Hepatocyte (in vitro differentiated cells): ENCODE measurements around the gene PPP1R3G. TPM values are rescaled to one million over a fixed set of nuclear protein-coding genes. Genes with fewer than 3 reads are reported as not detected.

Source experiments
- DNase-seq: peaks from one replicate; pipeline ENCODE4 v3.0.0-alpha.2; 2016; ENCODE audit warnings: low spot score
- H2AFZ ChIP-seq: fragments of 200-600 bp; sonication (generic); 2 replicates; pipeline ENCODE4 v1.6.0; 2016; ENCODE audit warnings: antibody characterized with exemption, mild to moderate bottlenecking
- H3K27ac ChIP-seq: fragments of 200-600 bp; sonication (generic); 2 replicates; pipeline ENCODE4 v1.5.1; 2016; ENCODE audit warnings: mild to moderate bottlenecking
- H3K27me3 ChIP-seq: fragments of 200-600 bp; sonication (generic); 2 replicates; pipeline ENCODE4 v1.6.1; 2016
- H3K36me3 ChIP-seq: fragments of 200-600 bp; sonication (generic); replicated peaks from 2 replicates; pipeline ENCODE4 v1.5.1; 2016; ENCODE audit warnings: low read depth; ENCODE audit not compliant: insufficient read depth
- H3K4me1 ChIP-seq: fragments of 200-600 bp; sonication (generic); 2 replicates; pipeline ENCODE4 v1.5.1; 2016; ENCODE audit warnings: mild to moderate bottlenecking, moderate library complexity; ENCODE audit not compliant: insufficient read depth
- H3K4me2 ChIP-seq: fragments of 200-600 bp; sonication (generic); 2 replicates; pipeline ENCODE4 v1.6.0; 2016
- H3K4me3 ChIP-seq: fragments of 200-600 bp; sonication (generic); 2 replicates; pipeline ENCODE4 v1.5.1; 2016; ENCODE audit warnings: mild to moderate bottlenecking
- H3K79me2 ChIP-seq: fragments of 200-600 bp; sonication (generic); 2 replicates; pipeline ENCODE4 v1.6.0; 2017; ENCODE audit warnings: mild to moderate bottlenecking
- H3K9me2 ChIP-seq: fragments of 200-600 bp; sonication (generic); replicated peaks from 2 replicates; pipeline ENCODE4 v1.6.0; 2017; ENCODE audit warnings: mild to moderate bottlenecking; ENCODE audit not compliant: insufficient read depth
- H3K9me3 ChIP-seq: fragments of 200-600 bp; sonication (generic); 2 replicates; pipeline ENCODE4 v1.5.1; 2016; ENCODE audit warnings: low read depth, mild to moderate bottlenecking
- H4K20me1 ChIP-seq: fragments of 200-600 bp; sonication (generic); 2 replicates; pipeline ENCODE4 v1.6.0; 2016; ENCODE audit warnings: mild to moderate bottlenecking; ENCODE audit not compliant: insufficient read depth, poor library complexity, severe bottlenecking
- EZH2 ChIP-seq: fragments of 200-600 bp; sonication (generic); IDR thresholded peaks from 2 replicates; pipeline ENCODE4 v1.6.1; 2016; ENCODE audit warnings: antibody characterized with exemption, mild to moderate bottlenecking, borderline replicate concordance
- EZH2phosphoT487 ChIP-seq: fragments of 200-600 bp; sonication (generic); IDR thresholded peaks from one replicate; pipeline ENCODE4 v1.6.1; 2018; ENCODE audit warnings: antibody characterized with exemption, mild to moderate bottlenecking, low read depth, moderate library complexity; ENCODE audit not compliant: unreplicated experiment, severe bottlenecking
- WGBS: methylation state at CpG from one replicate; pipeline ENCODE4 v1.1.6; 2016; ENCODE audit warnings: low lambda C conversion rate; ENCODE audit errors: missing lambda C conversion rate; 5-methylcytosine and 5-hydroxymethylcytosine counted together
- polyA plus RNA-seq: library from polyadenylated mRNA; unstranded; fragments of >200 nt; fragmentation: Nextera tagmentation; extraction: Ambion mirVana; gene quantifications from 2 replicates; pipeline ENCODE4 v1.2.1, GENCODE V29; 2016
- total RNA-seq: library from RNA; depleted of rRNA; stranded (reverse); fragments of >200 nt; gene quantifications from 2 replicates; pipeline ENCODE4 v1.2.3, GENCODE V29; 2014
- TF ChIP-seq, protein P1 (sequence below): fragments of 200-600 bp; sonication (generic); IDR thresholded peaks from 2 replicates; pipeline ENCODE4 v1.5.1; 2016; ENCODE audit warnings: antibody characterized with exemption, mild to moderate bottlenecking; ENCODE audit not compliant: poor library complexity

The PPP1R3G gene
- total and polyA plus RNA-seq, 2 experiments from 2014 or later = 0.47 to 0.82 TPM

DNA sequence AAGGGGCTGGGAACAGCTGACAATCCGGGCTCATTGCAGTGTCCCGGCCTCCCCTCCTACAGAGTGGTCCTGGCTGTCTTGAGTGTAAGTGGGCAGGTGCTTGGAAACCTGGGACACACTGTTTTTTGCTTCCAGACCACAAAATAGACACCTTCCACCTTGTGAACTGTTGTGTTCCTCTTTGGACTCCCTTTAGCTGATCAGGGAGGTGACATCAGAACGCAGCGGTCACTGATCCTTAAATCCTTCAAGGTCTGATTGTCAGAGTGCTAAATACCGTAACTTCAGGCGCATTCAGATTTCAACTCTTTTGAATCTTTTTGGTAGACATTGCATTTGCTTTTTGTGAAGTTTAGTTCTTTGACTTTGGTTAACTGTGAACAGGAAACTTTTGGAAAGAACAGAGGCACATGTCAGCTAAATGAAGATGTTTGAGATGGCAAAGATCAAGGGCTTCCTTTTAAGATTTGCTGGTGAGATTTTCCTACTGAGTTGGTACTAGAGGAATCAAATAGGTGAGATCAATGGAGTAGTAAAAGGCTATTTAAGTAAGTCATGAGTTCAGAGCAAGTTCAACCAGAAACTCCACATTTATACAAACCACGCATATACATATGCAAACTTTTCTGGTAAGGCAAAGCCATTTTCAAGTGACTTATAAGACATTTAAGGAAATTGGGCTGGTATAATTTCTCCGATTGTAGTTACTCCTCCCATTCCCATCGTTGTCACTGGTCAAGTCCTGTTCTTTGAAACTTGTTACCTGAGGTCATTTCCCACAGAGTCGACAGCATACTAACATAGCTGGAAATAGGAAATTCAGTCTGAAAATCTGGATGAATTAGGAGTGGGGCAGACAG is 6.3 kb downstream of the PPP1R3G start:
- H2AFZ ChIP-seq = no peak overlapping the region
- H3K9me3 ChIP-seq = no peaks in the 10 kb centered on the region
- no peaks in the 10 kb centered on the region for H3K79me2 ChIP-seq
- H3K27me3 ChIP-seq = peaks cover 12% of the 10 kb centered on the region
- no peaks in the 10 kb centered on the region for H3K9me2 ChIP-seq
- TF ChIP-seq, protein P1, sequence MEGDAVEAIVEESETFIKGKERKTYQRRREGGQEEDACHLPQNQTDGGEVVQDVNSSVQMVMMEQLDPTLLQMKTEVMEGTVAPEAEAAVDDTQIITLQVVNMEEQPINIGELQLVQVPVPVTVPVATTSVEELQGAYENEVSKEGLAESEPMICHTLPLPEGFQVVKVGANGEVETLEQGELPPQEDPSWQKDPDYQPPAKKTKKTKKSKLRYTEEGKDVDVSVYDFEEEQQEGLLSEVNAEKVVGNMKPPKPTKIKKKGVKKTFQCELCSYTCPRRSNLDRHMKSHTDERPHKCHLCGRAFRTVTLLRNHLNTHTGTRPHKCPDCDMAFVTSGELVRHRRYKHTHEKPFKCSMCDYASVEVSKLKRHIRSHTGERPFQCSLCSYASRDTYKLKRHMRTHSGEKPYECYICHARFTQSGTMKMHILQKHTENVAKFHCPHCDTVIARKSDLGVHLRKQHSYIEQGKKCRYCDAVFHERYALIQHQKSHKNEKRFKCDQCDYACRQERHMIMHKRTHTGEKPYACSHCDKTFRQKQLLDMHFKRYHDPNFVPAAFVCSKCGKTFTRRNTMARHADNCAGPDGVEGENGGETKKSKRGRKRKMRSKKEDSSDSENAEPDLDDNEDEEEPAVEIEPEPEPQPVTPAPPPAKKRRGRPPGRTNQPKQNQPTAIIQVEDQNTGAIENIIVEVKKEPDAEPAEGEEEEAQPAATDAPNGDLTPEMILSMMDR = no peak
- TF ChIP-seq EZH2phosphoT487 (no peak), EZH2 (no peak)
- peaks cover 2% of the 10 kb centered on the region for H3K4me1 ChIP-seq
- 91% methylated on average over 10 of the region's 10 CpGs for WGBS
- DNase-seq = no peak
- no peaks in the 10 kb centered on the region for H4K20me1 ChIP-seq
- no peaks in the 10 kb centered on the region for H3K36me3 ChIP-seq
- no peak overlapping the region for H3K4me3 ChIP-seq
- H3K4me2 ChIP-seq = no peak overlapping the region
- no peak overlapping the region for H3K27ac ChIP-seq

GRCh38 chr6:5093231-5094015 is 8.3 kb downstream of the PPP1R3G start:
- Histone ChIP-seq H3K27me3 (peaks cover 3% of the 10 kb centered on the region), H3K4me2 (no peak overlapping the region), H3K4me1 (no peaks in the 10 kb centered on the region), H3K36me3 (no peaks in the 10 kb centered on the region), H3K79me2 (no peaks in the 10 kb centered on the region), H3K9me2 (no peaks in the 10 kb centered on the region), H3K9me3 (no peaks in the 10 kb centered on the region), H2AFZ (no peak overlapping the region), H4K20me1 (no peaks in the 10 kb centered on the region), H3K4me3 (no peak overlapping the region), H3K27ac (no peak overlapping the region)
- WGBS = 87% methylated on average over 7 of the region's 7 CpGs
- TF ChIP-seq, protein P1 = no peak
- TF ChIP-seq EZH2 = no peak
- TF ChIP-seq EZH2phosphoT487 = no peak
- DNase-seq = no peak

GRCh38 chr6:5094327-5094726 is 9.2 kb downstream of the PPP1R3G start:
- Histone ChIP-seq H2AFZ (no peak overlapping the region), H3K4me1 (no peaks in the 10 kb centered on the region), H3K79me2 (no peaks in the 10 kb centered on the region), H3K9me2 (no peaks in the 10 kb centered on the region), H3K27me3 (peaks cover 3% of the 10 kb centered on the region), H3K27ac (no peak overlapping the region), H4K20me1 (no peaks in the 10 kb centered on the region), H3K4me3 (no peak overlapping the region), H3K4me2 (no peak overlapping the region), H3K36me3 (no peaks in the 10 kb centered on the region), H3K9me3 (no peaks in the 10 kb centered on the region)
- 73% methylated on average over 3 of the region's 3 CpGs for WGBS
- TF ChIP-seq, protein P1 = no peak
- TF ChIP-seq EZH2 = no peak
- no peak for TF ChIP-seq EZH2phosphoT487
- DNase-seq = no peak
